GM19099 (cell line): ENCODE measurements around the gene C4B.

ENCODE experiments used
- POLR2A ChIP-seq: IDR thresholded peaks from 3 replicates; pipeline ENCODE4 v1.6.1; 2011; ENCODE audit warnings: low read depth; ENCODE audit not compliant: insufficient read length; ENCODE audit errors: extremely low read depth

Gene C4B

GRCh38 chr6:32082935-32083334 lies 68.3 kb downstream of the C4B start:
- no peak for TF ChIP-seq POLR2A

- no peak for TF ChIP-seq POLR2A
Observed at GRCh38 chr6:32083812-32084768, 69.5 kb downstream of the C4B start.

- TF ChIP-seq POLR2A, result no peak
Observed at GRCh38 chr6:32084780-32085179, 70.2 kb downstream of the C4B start.
